Activated B cell treated with CpG ODN at 0.5 μM for 24 hours (primary cell): ENCODE measurements around the gene P2RX6. TPM values are rescaled to one million over a fixed set of nuclear protein-coding genes. Genes with fewer than 3 reads are reported as not detected.
"Not testable (repeated sequence)": the region's sequence is repeated elsewhere in the genome, so short reads cannot be mapped to it uniquely, and the experiment has no call there.

ENCODE experiments used
- ATAC-seq: fragments of 200-7000 bp; cut with Tn5 transposase; one replicate; pipeline ENCODE4 v1.10.0; 2021; ENCODE audit warnings: low read depth, mild to moderate bottlenecking, moderate library complexity
- CTCF ChIA-PET: fragments of 350-600 bp; sonication (Branson Sonifier 250); formaldehyde crosslinking; loops from one replicate; lab custom pipeline; 2021; ENCODE audit warnings: antibody characterized with exemption; lab: Charles Lee
- POLR2A ChIA-PET: fragments of 350-600 bp; sonication (Branson Sonifier 250); formaldehyde crosslinking; loops from one replicate; lab custom pipeline; 2021; ENCODE audit warnings: antibody characterized with exemption; lab: Charles Lee
- DNase-seq: peaks from one replicate; pipeline ENCODE4 v3.0.0; 2022
- H3K27ac Mint-ChIP-seq: one replicate; pipeline ENCODE4 v1.8.0; 2020; ENCODE audit warnings: mixed read lengths
- H3K27me3 Mint-ChIP-seq: one replicate; pipeline ENCODE4 v1.8.0; 2021; ENCODE audit warnings: mixed read lengths
- H3K36me3 Mint-ChIP-seq: one replicate; pipeline ENCODE4 v1.8.0; 2021; ENCODE audit warnings: low read depth, mixed read lengths
- H3K4me1 Mint-ChIP-seq: one replicate; pipeline ENCODE4 v1.8.0; 2021; ENCODE audit warnings: mixed read lengths
- H3K4me3 Mint-ChIP-seq: one replicate; pipeline ENCODE4 v1.8.0; 2020; ENCODE audit warnings: mild to moderate bottlenecking, mixed read lengths
- H3K9me3 Mint-ChIP-seq: one replicate; pipeline ENCODE4 v1.8.0; 2020; ENCODE audit warnings: mixed read lengths
- CTCF ChIP-seq: fragments of 200-600 bp; IDR thresholded peaks from one replicate; pipeline ENCODE4 v1.8.0; 2022; ENCODE audit warnings: antibody characterized with exemption, mild to moderate bottlenecking
- intact Hi-C: fragments of 100-400 bp; cut with micrococcal nuclease; formaldehyde crosslinking; loops from one replicate; pipeline ENCODE4 v1.15.1; 2024
- total RNA-seq: library from RNA; stranded (reverse); gene quantifications from 2 replicates; pipeline ENCODE4 v1.2.3, GENCODE V29; 2022

P2RX6 gene
- total RNA-seq, 1 donor from 2014 or later, result 0.67 TPM

- ATAC-seq, result no peak
- no peak for TF ChIP-seq CTCF
- intact Hi-C loops, result no loop called here
- DNase-seq, result no peak
- no peaks in the 10 kb centered on the region for H3K4me1 Mint-ChIP-seq
- no peak overlapping the region for H3K27ac Mint-ChIP-seq
- no peaks in the 10 kb centered on the region for H3K9me3 Mint-ChIP-seq
- ChIA-PET POLR2A (no interaction called here), CTCF (no interaction called here)
- no peaks in the 10 kb centered on the region for H3K36me3 Mint-ChIP-seq
- peaks cover 33% of the 10 kb centered on the region for H3K27me3 Mint-ChIP-seq
- no peak overlapping the region for H3K4me3 Mint-ChIP-seq
These were observed 18.1 kb downstream of the P2RX6 start for GRCh38 chr22:21032868-21033688.

GRCh38 chr22:21033895-21034294 lies 18.9 kb downstream of the P2RX6 start:
- ChIA-PET CTCF (no interaction called here), POLR2A (no interaction called here)
- ATAC-seq, result no peak
- Mint-ChIP-seq H3K4me3 (no peak overlapping the region), H3K27ac (no peak overlapping the region), H3K27me3 (peaks cover 37% of the 10 kb centered on the region), H3K4me1 (no peaks in the 10 kb centered on the region), H3K9me3 (no peaks in the 10 kb centered on the region), H3K36me3 (no peaks in the 10 kb centered on the region)
- no peak for DNase-seq
- no peak for TF ChIP-seq CTCF
- intact Hi-C loops, result no loop called here

- ChIA-PET CTCF (no interaction called here), POLR2A (no interaction called here)
These were observed 20.0 kb downstream of the P2RX6 start for GRCh38 chr22:21034989-21035388.

GRCh38 chr22:21038405-21038804 lies 23.4 kb downstream of the P2RX6 start:
- CTCF ChIA-PET, result no interaction called here

More at GRCh38 chr22:21034989-21035388, 20.0 kb downstream of the P2RX6 start:
- TF ChIP-seq CTCF, result no peak
- ATAC-seq (no peak), DNase-seq (no peak)
- Mint-ChIP-seq H3K4me3 (no peak overlapping the region), H3K4me1 (no peaks in the 10 kb centered on the region), H3K27me3 (peaks cover 35% of the 10 kb centered on the region), H3K9me3 (no peaks in the 10 kb centered on the region), H3K36me3 (no peaks in the 10 kb centered on the region), H3K27ac (no peak overlapping the region)
- intact Hi-C loops, result no loop called here

GRCh38 chr22:21039158-21039557 lies 24.2 kb downstream of the P2RX6 start:
- H3K4me3 Mint-ChIP-seq, H3K9me3 Mint-ChIP-seq, H3K36me3 Mint-ChIP-seq, CTCF ChIA-PET, H3K27ac Mint-ChIP-seq, ATAC-seq, H3K4me1 Mint-ChIP-seq, intact Hi-C loops, POLR2A ChIA-PET, DNase-seq: not testable (repeated sequence)
- peaks cover 27% of the 10 kb centered on the region for H3K27me3 Mint-ChIP-seq

More at GRCh38 chr22:21038405-21038804, 23.4 kb downstream of the P2RX6 start:
- Mint-ChIP-seq H3K27me3 (peaks cover 21% of the 10 kb centered on the region), H3K36me3 (no peaks in the 10 kb centered on the region), H3K4me1 (peaks cover 3% of the 10 kb centered on the region), H3K27ac (no peak overlapping the region), H3K9me3 (no peaks in the 10 kb centered on the region), H3K4me3 (no peak overlapping the region)
- DNase-seq, result no peak
- POLR2A ChIA-PET, result no interaction called here
- no peak for ATAC-seq
- TF ChIP-seq CTCF, result no peak
- intact Hi-C loops, result no loop called here
